Neural crest cell (in vitro differentiated cells): ENCODE measurements around the gene GALNT18. TPM values are rescaled to one million over a fixed set of nuclear protein-coding genes. Genes with fewer than 3 reads are reported as not detected.

Experiments used
- DNase-seq: peaks from one replicate; pipeline ENCODE4 v3.0.0; 2021; ENCODE audit warnings: low read depth, mixed read lengths, low spot score
- H3K27ac Mint-ChIP-seq: one replicate; pipeline ENCODE4 v1.8.0; 2021; ENCODE audit warnings: mild to moderate bottlenecking, mixed read lengths; ENCODE audit not compliant: unreplicated experiment
- H3K27me3 Mint-ChIP-seq: 2 replicates; pipeline ENCODE4 v1.8.0; 2021; ENCODE audit warnings: low read depth, mild to moderate bottlenecking, mixed read lengths
- H3K36me3 Mint-ChIP-seq: 2 replicates; pipeline ENCODE4 v1.8.0; 2021; ENCODE audit warnings: low read depth, mild to moderate bottlenecking, mixed read lengths
- H3K4me1 Mint-ChIP-seq: 2 replicates; pipeline ENCODE4 v1.8.0; 2021; ENCODE audit warnings: mixed read lengths
- H3K4me3 Mint-ChIP-seq: one replicate; pipeline ENCODE4 v1.8.0; 2021; ENCODE audit warnings: mild to moderate bottlenecking, mixed read lengths
- H3K9me3 Mint-ChIP-seq: 2 replicates; pipeline ENCODE4 v1.8.0; 2021; ENCODE audit warnings: mixed read lengths
- total RNA-seq: library from RNA; stranded (reverse); gene quantifications from 2 replicates; pipeline ENCODE4 v1.2.1, GENCODE V29; 2021
- TF ChIP-seq, protein P1 (sequence below): fragments of 200-600 bp; sonication (generic); conservative IDR thresholded peaks from 2 replicates; pipeline ENCODE4 v1.5.0; 2021; ENCODE audit warnings: antibody characterized with exemption, mild to moderate bottlenecking

Gene GALNT18
- total RNA-seq, 1 donor from 2014 or later: 2.8 TPM

DNA sequence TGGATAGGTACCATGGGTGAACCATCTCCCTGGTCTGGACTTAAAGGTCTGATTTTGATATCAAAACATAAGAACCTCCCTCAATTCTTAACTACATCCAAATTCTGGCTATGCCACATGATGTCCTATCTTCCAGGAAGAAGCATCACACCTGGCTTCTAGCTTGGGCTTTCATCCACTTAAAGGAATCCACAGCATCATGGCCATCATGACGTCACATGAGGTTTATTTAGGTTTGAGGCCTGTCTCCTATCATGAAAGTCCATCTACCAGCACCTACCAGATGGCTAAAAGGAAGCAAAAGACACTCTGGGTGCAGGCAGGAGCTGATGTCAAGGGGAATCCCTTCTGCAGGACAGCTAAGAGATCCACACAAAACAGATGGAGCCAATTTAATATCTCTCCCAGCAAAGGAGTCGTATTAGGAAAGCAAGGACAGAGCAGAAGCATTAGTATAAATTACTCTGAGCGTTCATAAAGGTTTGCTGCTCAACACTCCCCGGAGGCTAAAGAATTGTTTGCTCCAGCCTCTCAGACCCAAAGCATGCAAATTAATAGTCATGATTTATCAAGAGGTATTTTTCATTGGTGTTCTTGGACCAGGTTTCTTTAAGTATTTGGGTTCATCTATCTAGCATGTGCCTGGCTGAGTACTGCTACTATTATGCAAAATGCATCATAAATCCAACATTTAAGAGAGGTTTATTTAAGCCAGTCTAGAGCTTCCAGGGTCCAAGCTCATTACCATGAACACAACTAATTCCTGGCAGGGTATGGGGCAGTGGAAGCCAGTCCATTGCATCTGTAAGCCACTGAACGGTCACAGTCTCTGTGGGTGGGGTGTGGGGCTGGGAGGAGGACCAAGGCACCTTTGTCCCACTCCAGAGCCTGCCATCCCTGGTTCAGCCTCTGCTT lies 47.2 kb downstream of the GALNT18 start:
- Mint-ChIP-seq H3K36me3 (no peaks in the 10 kb centered on the region), H3K4me3 (no peak overlapping the region), H3K27me3 (no peaks in the 10 kb centered on the region), H3K9me3 (no peaks in the 10 kb centered on the region), H3K27ac (no peak overlapping the region), H3K4me1 (peaks cover 25% of the 10 kb centered on the region)
- no peak for DNase-seq
- TF ChIP-seq, protein P1, sequence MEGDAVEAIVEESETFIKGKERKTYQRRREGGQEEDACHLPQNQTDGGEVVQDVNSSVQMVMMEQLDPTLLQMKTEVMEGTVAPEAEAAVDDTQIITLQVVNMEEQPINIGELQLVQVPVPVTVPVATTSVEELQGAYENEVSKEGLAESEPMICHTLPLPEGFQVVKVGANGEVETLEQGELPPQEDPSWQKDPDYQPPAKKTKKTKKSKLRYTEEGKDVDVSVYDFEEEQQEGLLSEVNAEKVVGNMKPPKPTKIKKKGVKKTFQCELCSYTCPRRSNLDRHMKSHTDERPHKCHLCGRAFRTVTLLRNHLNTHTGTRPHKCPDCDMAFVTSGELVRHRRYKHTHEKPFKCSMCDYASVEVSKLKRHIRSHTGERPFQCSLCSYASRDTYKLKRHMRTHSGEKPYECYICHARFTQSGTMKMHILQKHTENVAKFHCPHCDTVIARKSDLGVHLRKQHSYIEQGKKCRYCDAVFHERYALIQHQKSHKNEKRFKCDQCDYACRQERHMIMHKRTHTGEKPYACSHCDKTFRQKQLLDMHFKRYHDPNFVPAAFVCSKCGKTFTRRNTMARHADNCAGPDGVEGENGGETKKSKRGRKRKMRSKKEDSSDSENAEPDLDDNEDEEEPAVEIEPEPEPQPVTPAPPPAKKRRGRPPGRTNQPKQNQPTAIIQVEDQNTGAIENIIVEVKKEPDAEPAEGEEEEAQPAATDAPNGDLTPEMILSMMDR: no peak

DNA sequence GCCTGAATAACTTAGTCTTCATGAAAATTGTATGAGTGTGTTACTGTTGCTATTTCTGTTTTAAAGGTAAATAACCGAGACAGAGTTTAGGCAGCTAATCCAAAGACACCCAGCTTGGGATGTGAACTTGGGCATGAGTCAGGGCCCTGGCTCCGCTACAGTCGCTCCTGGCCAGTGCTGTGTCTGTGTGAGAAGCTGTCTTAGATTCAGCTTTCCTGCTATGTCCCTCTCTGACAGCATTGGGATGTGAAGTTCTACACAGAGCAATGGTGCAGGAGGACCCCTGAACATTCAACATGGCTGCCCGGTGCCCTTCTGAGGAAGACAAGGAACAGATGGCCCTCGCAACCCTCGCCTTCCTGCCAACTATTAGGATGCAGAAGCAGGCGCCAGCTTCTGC lies 49.4 kb downstream of the GALNT18 start:
- no peak overlapping the region for H3K4me3 Mint-ChIP-seq
- H3K4me1 Mint-ChIP-seq: peaks cover 12% of the 10 kb centered on the region
- no peak for DNase-seq
- no peak overlapping the region for H3K27ac Mint-ChIP-seq
- no peaks in the 10 kb centered on the region for H3K9me3 Mint-ChIP-seq
- TF ChIP-seq, protein P1: no peak
- H3K27me3 Mint-ChIP-seq: no peaks in the 10 kb centered on the region
- H3K36me3 Mint-ChIP-seq: no peaks in the 10 kb centered on the region

DNA sequence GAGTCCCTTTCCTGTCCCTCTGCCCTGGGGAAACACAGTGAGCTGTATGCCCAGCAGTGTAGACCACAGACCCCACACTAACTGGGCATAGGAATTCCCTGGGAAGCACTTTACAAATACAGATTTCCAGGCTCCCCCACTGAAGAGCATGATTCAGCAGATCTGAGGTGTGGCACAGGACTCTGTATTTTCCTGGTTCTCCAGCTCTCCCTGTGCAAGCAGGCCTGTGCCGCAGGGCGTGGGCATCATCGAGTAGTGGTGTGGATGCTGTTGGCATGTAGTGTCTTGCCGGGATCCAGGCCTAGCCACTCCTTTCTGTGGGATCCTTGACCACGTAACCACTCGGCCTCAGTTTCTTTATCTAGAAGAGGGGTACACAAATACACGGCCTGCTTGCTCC lies 49.9 kb downstream of the GALNT18 start:
- H3K4me3 Mint-ChIP-seq: no peak overlapping the region
- H3K36me3 Mint-ChIP-seq: no peaks in the 10 kb centered on the region
- peaks cover 10% of the 10 kb centered on the region for H3K4me1 Mint-ChIP-seq
- H3K27me3 Mint-ChIP-seq: no peaks in the 10 kb centered on the region
- TF ChIP-seq, protein P1: no peak
- no peak for DNase-seq
- no peak overlapping the region for H3K27ac Mint-ChIP-seq
- H3K9me3 Mint-ChIP-seq: no peaks in the 10 kb centered on the region

DNA sequence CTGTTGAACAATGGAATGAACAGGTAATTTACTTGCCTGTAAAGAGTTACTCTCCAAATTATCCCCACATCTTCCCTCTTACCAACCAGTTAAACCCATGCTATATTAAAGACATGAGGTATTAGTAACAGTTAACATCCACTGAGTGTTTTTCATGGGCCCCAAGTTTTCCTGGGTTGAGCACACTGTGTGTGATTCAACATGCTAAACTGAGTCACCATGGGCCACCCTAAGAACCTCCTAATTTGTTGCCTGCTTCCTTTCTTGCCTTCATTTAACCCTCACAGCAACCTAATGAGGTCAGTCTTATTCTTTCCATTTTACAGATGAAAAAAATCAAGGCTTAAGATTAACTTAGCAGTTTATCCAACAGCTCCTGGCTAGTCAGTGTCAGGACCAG lies 51.0 kb downstream of the GALNT18 start:
- TF ChIP-seq, protein P1: no peak
- Mint-ChIP-seq H3K36me3 (no peaks in the 10 kb centered on the region), H3K27me3 (no peaks in the 10 kb centered on the region), H3K27ac (no peak overlapping the region), H3K9me3 (no peaks in the 10 kb centered on the region), H3K4me3 (no peak overlapping the region), H3K4me1 (peaks cover 10% of the 10 kb centered on the region)
- no peak for DNase-seq

DNA sequence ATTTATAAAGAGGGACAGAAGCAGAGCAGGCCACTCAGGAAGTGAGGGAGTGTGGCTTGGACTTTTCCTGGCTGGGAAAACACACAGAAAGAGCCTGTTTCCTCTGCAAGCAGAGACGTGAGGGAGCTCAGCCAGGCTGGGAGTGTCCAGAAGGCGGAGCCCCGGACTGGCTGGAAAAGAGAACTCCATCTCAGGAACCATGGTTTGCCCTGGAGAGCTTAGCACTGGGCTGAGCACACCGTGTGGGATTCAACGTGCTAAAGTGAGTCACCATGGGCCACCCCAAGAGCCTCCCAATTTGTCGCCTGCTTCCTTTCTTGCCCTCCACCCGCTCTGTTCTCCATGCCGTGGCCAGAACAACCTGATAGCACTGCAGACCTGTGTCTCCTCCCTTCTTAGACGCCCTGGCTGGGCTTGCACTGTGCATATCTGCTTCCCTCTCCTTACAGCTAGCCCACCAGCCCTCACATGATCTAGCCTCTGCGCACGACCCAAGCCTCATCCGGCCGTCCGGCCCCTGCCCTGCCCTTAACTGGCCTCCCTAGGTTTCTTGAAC lies 51.8 kb downstream of the GALNT18 start:
- Mint-ChIP-seq H3K4me1 (peaks cover 16% of the 10 kb centered on the region), H3K27ac (peak overlapping the region; percentile 28), H3K9me3 (no peaks in the 10 kb centered on the region), H3K36me3 (no peaks in the 10 kb centered on the region), H3K4me3 (no peak overlapping the region), H3K27me3 (no peaks in the 10 kb centered on the region)
- no peak for DNase-seq
- TF ChIP-seq, protein P1: no peak
